Stimulated activated CD8-positive, alpha-beta memory T cell treated with anti-CD3 and anti-CD28 coated beads, Interleukin-12 subunit alpha, Interleukin-12 subunit beta, amount 100 ng/mL, for 4 hours (primary cell): Measurements from ENCODE around the gene CHMP2A.
"Not testable (repeated sequence)": the region's sequence is repeated elsewhere in the genome, so short reads cannot be mapped to it uniquely, and the experiment has no call there.

Source experiments
- DNase-seq: peaks from one replicate; pipeline ENCODE4 v3.0.0-alpha.2; 2020; ENCODE audit warnings: low read depth

The CHMP2A gene

DNA sequence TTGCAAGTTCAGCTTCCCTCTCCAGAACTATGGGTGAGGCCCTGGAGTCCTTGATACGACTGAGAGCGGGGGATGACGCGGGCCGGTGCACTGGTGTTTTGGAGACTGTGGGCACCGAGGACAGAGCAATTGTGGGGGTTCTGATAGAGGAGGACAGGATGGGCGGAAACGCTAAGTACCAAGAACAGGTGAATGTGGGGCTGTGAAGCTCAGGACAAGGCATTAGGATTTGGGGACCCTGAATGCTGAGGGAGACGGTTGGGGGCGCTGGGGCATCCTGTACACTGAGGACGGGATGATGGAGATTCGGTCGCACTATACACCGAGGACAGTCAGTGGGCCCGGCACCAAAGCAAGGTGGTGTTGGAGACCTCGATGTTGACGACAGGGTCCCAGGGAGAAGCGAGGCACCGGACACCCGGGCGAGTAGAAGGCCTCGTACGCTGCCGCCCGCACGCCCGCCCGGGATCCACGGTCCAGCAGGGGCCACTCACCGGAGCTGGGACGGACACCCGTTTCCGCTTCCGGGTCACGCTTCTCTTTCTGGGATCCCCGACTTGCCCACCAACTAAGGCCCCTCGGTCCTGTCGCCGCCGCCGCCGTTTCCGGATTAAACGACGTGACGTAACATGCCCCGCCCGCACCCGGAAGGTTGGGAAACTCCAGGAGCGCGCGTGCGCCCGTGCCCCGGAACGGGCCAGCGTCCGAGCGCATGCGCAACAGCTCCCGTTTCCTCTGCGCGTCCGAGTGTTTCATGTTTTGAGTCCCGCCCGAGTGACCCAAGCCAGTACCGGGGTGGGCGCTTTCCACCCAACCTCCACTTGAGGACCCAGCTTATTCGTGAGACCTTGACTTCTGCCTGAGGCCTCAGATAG is at the start of gene CHMP2A:
TSS of gene CHMP2A (minus strand) at position 612 of the 875 bp plus-strand sequence. CDS start 893 bp downstream, outside the sequence.
- peak; percentile 98 for DNase-seq

- no peak for DNase-seq
Observed at GRCh38 chr19:58586133-58586765, 31.3 kb upstream of the CHMP2A start.

- no peak for DNase-seq
Observed at GRCh38 chr19:58585442-58586132, 30.7 kb upstream of the CHMP2A start.

GRCh38 chr19:58584498-58585441 is 29.9 kb upstream of the CHMP2A start:
- DNase-seq = no peak

- DNase-seq = no peak
Observed at GRCh38 chr19:58582985-58583384, 28.1 kb upstream of the CHMP2A start.

DNA sequence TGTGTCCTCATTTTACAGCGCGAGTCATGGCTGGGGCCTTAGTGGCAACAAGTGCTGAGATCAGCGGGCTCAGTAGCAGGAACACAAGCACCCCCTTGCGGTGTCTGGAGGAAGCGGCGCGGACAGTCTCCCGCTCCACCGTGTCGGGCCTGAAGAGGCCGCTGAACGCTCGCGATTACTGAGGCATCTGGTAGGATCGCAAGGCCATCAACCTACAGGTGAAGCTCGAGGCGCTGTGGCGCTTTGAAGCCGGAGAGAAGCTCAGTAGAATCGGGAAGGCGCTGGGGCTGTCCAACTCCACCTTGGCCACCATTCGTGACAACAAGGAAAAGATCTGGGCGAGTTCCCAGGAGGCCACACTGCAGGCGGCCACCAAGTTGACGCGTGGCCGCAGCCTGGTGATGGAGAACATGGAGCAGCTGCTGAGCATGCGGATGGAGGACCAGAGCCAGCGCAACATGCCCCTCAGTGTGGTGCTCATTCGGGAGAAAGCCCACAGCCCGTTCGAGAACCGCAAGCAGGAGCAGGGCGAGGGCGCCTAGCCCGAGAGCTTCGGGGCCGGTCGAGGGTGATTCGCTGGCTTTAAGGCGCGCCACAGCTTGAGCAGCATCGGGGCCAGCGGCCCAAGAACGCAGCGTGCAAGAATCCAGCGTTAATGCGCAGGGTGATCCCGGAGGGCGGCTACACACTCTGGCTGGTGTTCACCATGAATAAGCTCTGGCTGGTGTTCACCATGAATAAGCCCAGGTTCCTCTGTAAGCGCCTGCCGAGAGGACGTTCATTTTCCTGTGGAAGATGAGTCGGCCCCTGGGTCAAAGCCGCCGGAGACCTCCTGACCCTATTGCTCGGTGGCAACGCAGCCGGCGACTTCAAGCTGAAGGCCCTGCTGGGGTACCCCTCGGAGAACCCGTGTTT is 26.6 kb upstream of the CHMP2A start:
- peak; percentile 75 for DNase-seq

GRCh38 chr19:58579473-58580142 is 24.7 kb upstream of the CHMP2A start:
- no peak for DNase-seq

DNA sequence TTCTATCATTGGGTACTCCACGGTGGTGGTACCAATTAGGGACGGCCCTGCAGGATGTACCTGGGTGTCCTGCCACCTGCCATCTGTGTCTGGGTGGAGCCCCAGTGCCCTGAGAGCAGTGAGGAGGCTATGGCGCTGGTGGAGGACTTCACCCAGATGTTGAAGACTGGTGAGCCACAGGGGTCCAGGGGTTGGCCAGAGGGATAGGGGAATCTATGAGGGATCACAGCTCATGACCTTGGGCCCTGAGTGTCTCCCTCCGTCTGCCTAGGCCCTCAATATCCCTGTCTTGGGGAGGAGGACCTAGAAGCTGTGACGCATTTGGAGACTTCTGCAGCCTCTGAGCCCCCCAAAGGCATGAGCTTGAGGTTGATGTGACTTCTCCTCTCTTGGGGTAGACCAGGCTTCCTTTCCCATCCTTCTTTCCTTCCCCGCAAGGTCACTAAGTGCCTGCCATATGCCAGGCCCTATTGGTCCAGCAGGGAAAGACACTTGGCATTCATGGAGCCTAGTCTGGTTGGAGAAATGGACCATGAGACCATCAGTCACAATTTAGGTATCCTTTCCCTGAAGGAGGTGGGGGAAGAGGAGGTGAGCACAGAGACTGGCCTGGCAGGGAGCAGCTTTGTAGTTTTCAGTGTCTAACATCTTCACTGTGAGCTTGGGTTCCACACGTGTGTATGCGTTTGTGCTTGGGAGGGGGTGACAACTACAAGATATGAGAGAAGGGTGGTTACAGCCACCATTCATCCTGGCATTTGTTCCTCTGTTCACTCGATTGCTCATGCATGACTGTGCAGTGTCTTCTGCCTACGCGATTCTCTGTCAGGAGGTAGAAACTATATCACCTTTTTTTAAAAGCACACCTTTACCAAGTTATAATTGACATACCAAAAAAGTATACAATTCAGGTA is 23.4 kb upstream of the CHMP2A start:
- no peak for DNase-seq

GRCh38 chr19:58577581-58577980 is 22.7 kb upstream of the CHMP2A start:
- not testable (repeated sequence) for DNase-seq

- peak; percentile 63 for DNase-seq
Observed at GRCh38 chr19:58575183-58576041, 20.5 kb upstream of the CHMP2A start.

- no peak for DNase-seq
Observed at GRCh38 chr19:58573658-58574164, 18.8 kb upstream of the CHMP2A start.

- peak; percentile 100 for DNase-seq
Observed at GRCh38 chr19:58572818-58573657, 18.1 kb upstream of the CHMP2A start, which contains the start of gene MZF1. MZF1 (minus strand) TSS chr19:58573335; CDS start chr19:58571389, 1,946 bp downstream.

DNA sequence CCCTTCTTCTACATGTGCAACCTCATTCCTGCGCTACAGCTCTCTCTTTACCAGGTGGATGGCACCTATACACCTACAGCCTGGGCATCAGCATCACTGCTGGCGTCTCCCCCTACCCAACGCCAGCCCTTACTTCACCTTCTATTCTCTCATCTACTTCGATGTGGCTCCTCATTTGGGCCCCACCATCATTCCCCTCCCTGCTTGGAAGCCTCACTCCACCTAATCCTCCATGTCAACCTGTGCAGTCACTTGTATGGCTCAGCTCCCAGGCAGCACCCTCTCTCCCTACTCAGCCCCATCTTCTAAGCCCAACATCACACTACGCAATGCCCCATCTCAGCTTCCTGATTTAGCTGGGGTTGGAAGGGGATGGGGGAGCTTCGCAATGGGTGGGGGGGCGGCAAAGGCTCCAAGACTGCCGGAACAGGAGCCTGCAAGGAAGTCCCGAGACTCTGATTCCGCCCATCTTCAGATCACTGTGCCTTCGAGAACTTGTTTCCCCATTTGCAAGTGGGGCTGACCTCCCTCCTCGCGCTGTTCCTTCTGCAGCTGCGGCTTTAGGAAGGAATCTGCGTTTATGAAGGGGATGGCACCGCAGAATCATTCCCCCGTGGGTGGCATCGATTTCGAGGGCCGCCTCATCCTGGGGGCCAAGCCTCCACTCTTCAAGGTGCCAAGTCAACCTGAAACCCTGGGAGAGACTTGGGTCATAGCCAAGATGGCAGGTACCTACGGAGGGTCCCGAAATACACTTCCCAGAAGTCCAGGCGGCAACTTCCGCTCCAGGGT is 17.3 kb upstream of the CHMP2A start:
- DNase-seq = no peak

DNA sequence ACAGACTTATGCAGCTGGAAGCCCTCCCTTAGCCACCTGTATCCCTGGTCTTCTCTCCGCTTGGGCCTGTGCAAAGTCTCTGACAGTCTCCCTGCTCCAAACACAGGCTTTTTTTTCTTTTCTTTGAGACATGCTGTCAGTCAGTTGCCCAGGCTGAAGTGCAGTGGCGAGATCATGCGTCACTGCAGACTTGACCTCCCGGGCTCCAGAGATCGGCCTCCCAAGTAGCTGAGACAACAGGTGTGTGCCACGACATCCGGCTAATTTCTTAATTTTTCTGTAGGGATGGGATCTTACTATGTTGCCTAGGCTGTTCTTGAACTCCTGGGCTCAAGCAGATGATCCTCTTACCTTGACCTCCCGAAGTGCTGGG is 16.7 kb upstream of the CHMP2A start:
- DNase-seq = no peak

GRCh38 chr19:58570770-58571574 is 16.1 kb upstream of the CHMP2A start:
- DNase-seq = no peak
